H1 (cell line): ENCODE measurements around the gene RPL21. TPM values are rescaled to one million over a fixed set of nuclear protein-coding genes. Genes with fewer than 3 reads are reported as not detected.

Experiments
- CTCF ChIA-PET: fragments of 300-600 bp; sonication (Branson Sonifier 250); formaldehyde crosslinking; loops from one replicate; lab custom pipeline; 2021; ENCODE audit not compliant: partially characterized antibody; lab: Charles Lee
- POLR2A ChIA-PET: fragments of 300-600 bp; sonication (Branson Sonifier 250); formaldehyde crosslinking; loops from one replicate; lab custom pipeline; 2021; ENCODE audit warnings: inconsistent platforms; ENCODE audit not compliant: partially characterized antibody; lab: Charles Lee
- DNase-seq, 2 experiments: peaks; one replicate each; pipeline versions ENCODE4 v3.0.0 to v3.0.0-alpha.2; 2010 to 2022; ENCODE audit warnings: low spot score in 2 of 2, low read depth in 1 of 2, mixed read lengths in 1 of 2
- FAIRE-seq: peaks from 2 replicates; lab custom pipeline; 2011; peaks lifted over from hg19 to GRCh38; lab: Jason Lieb, UNC
- H2AFZ ChIP-seq: 2 replicates; pipeline ENCODE4 v1.8.1; 2012; ENCODE audit warnings: low read length, inconsistent platforms
- H2AK5ac ChIP-seq: 2 replicates; pipeline ENCODE4 v1.6.1; 2013; ENCODE audit warnings: low read depth, low read length
- H2BK120ac ChIP-seq: replicated peaks from 2 replicates; pipeline ENCODE3; 2013; ENCODE audit warnings: low read depth, low read length, inconsistent platforms
- H2BK12ac ChIP-seq: 2 replicates; pipeline ENCODE4 v1.6.1; 2013; ENCODE audit warnings: low read depth, low read length
- H2BK15ac ChIP-seq: 2 replicates; pipeline ENCODE4 v1.6.1; 2013; ENCODE audit warnings: low read length
- H2BK20ac ChIP-seq: 2 replicates; pipeline ENCODE4 v1.6.1; 2013; ENCODE audit warnings: low read length
- H2BK5ac ChIP-seq: 2 replicates; pipeline ENCODE4 v1.6.1; 2013; ENCODE audit warnings: low read depth, low read length
- H3K14ac ChIP-seq: 2 replicates; pipeline ENCODE4 v1.6.1; 2013; ENCODE audit warnings: inconsistent platforms; ENCODE audit not compliant: insufficient read length
- H3K18ac ChIP-seq: 2 replicates; pipeline ENCODE4 v1.6.1; 2013; ENCODE audit warnings: low read length; ENCODE audit errors: extremely low read depth
- H3K23ac ChIP-seq: 2 replicates; pipeline ENCODE4 v1.6.1; 2013; ENCODE audit warnings: inconsistent platforms; ENCODE audit not compliant: insufficient read length
- H3K23me2 ChIP-seq: 2 replicates; pipeline ENCODE4 v1.6.1; 2013; ENCODE audit warnings: low read depth, low read length
- H3K27ac ChIP-seq: 2 replicates; pipeline ENCODE4 v1.6.1; 2011; ENCODE audit warnings: low read depth, low read length, inconsistent platforms
- H3K27me3 ChIP-seq, 4 experiments: replicated peaks in 1 of 4; 1 replicate in 1 of 4; 2 replicates in 3 of 4; pipeline versions ENCODE4 v1.6.1 to v1.8.1; 2011 to 2013; ENCODE audit warnings: low read length in 3 of 4, mild to moderate bottlenecking in 3 of 4, inconsistent platforms in 2 of 4, mixed read lengths in 2 of 4, moderate library complexity in 1 of 4; ENCODE audit not compliant: control insufficient read depth in 3 of 4, insufficient read depth in 3 of 4; ENCODE audit errors: extremely low read depth in 1 of 4
- H3K36me3 ChIP-seq, 4 experiments: 2 replicates each; pipeline versions ENCODE4 v1.6.1 to v1.8.1; 2011 to 2013; ENCODE audit warnings: mild to moderate bottlenecking in 4 of 4, low read length in 3 of 4, moderate library complexity in 2 of 4, control low read depth in 1 of 4, inconsistent platforms in 1 of 4; ENCODE audit not compliant: insufficient read depth in 4 of 4, control insufficient read depth in 2 of 4
- H3K4ac ChIP-seq: replicated peaks from 2 replicates; pipeline ENCODE3; 2013; ENCODE audit warnings: low read length, low read depth, mixed read lengths, inconsistent platforms; ENCODE audit not compliant: insufficient read length
- H3K4me1 ChIP-seq, 4 experiments: replicated peaks in 1 of 4; 1 replicate in 1 of 4; 2 replicates in 3 of 4; pipeline versions ENCODE4 v1.6.1 to v1.8.1; 2011 to 2013; ENCODE audit warnings: low read length in 3 of 4, inconsistent platforms in 2 of 4, mixed read lengths in 1 of 4; ENCODE audit not compliant: insufficient read depth in 4 of 4, control insufficient read depth in 3 of 4
- H3K4me2 ChIP-seq, 2 experiments: 2 replicates each; pipeline versions ENCODE4 v1.6.1 to v1.8.1; 2011 to 2013; ENCODE audit warnings: low read depth in 2 of 2, low read length in 2 of 2, control low read depth in 1 of 2, inconsistent platforms in 1 of 2, mild to moderate bottlenecking in 1 of 2; ENCODE audit not compliant: insufficient read depth in 1 of 2
- H3K4me3 ChIP-seq, 4 experiments: fragments of 200-600, 300-600 bp in 1 of 4; sonication (generic), shearing (Covaris generic), sonication (Bioruptor Twin) in 1 of 4; 2 replicates each; pipeline versions ENCODE4 v1.5.1 to v1.8.1; 2011 to 2016; ENCODE audit warnings: low read length in 4 of 4, low read depth in 3 of 4, control low read depth in 2 of 4, inconsistent platforms in 2 of 4, mild to moderate bottlenecking in 2 of 4, mixed read lengths in 1 of 4, moderate library complexity in 1 of 4; ENCODE audit not compliant: insufficient read depth in 2 of 4; ENCODE audit errors: extremely low read depth in 1 of 4
- H3K56ac ChIP-seq: replicated peaks from 2 replicates; pipeline ENCODE3; 2013; ENCODE audit warnings: low read depth, mild to moderate bottlenecking, mixed read lengths, low read length, inconsistent platforms; ENCODE audit not compliant: insufficient read length
- H3K79me1 ChIP-seq: 2 replicates; pipeline ENCODE4 v1.6.1; 2013; ENCODE audit warnings: low read depth, low read length, control low read depth
- H3K79me2 ChIP-seq, 2 experiments: 2 replicates each; pipeline versions ENCODE4 v1.6.1 to v1.8.1; 2012 to 2013; ENCODE audit warnings: low read length in 2 of 2, mild to moderate bottlenecking in 2 of 2, inconsistent platforms in 1 of 2; ENCODE audit not compliant: insufficient read depth in 2 of 2, control insufficient read depth in 1 of 2
- H3K9ac ChIP-seq, 4 experiments: replicated peaks in 1 of 4; 1 replicate in 1 of 4; 2 replicates in 3 of 4; pipeline versions ENCODE4 v1.6.1 to v1.8.1; 2011 to 2013; ENCODE audit warnings: low read depth in 3 of 4, low read length in 3 of 4, control low read depth in 2 of 4, mild to moderate bottlenecking in 2 of 4, moderate library complexity in 2 of 4, inconsistent platforms in 1 of 4; ENCODE audit errors: extremely low read depth in 1 of 4
- H3K9me3 ChIP-seq, 2 experiments: 2 replicates each; pipeline versions ENCODE4 v1.6.1 to v1.8.1; 2012 to 2013; ENCODE audit warnings: mild to moderate bottlenecking in 2 of 2, moderate library complexity in 2 of 2, control low read depth in 1 of 2, inconsistent platforms in 1 of 2, low read depth in 1 of 2, low read length in 1 of 2, mixed read lengths in 1 of 2; ENCODE audit not compliant: insufficient read depth in 2 of 2
- H4K20me1 ChIP-seq, 2 experiments: replicated peaks in 1 of 2; 2 replicates each; pipeline versions ENCODE3 to v1.8.1; 2011 to 2013; ENCODE audit warnings: inconsistent platforms in 2 of 2, low read length in 2 of 2, mild to moderate bottlenecking in 1 of 2; ENCODE audit not compliant: insufficient read depth in 2 of 2, control insufficient read depth in 1 of 2
- H4K5ac ChIP-seq: 2 replicates; pipeline ENCODE4 v1.6.1; 2013; ENCODE audit warnings: low read length, low read depth, mixed read lengths, inconsistent platforms; ENCODE audit not compliant: insufficient read length
- H4K8ac ChIP-seq: 2 replicates; pipeline ENCODE4 v1.8.0; 2013; ENCODE audit warnings: mild to moderate bottlenecking, moderate library complexity, low read length, inconsistent platforms; ENCODE audit not compliant: insufficient read depth; ENCODE audit errors: extremely low read depth
- H4K91ac ChIP-seq: replicated peaks from 2 replicates; pipeline ENCODE3; 2013; ENCODE audit warnings: low read length, mixed read lengths, inconsistent platforms; ENCODE audit not compliant: insufficient read length
- BCL11A ChIP-seq, 2 experiments: IDR thresholded peaks; one replicate each; pipeline ENCODE4 v1.6.1; 2011; ENCODE audit warnings: low read depth in 2 of 2, low read length in 2 of 2, mild to moderate bottlenecking in 2 of 2
- CHD1 ChIP-seq: IDR thresholded peaks from 2 replicates; pipeline ENCODE4 v1.6.1; 2012; ENCODE audit warnings: low read depth, low read length, improper control_type of control experiment
- EGR1 ChIP-seq: IDR thresholded peaks from 2 replicates; pipeline ENCODE4 v1.6.1; 2011; ENCODE audit warnings: low read depth, low read length, borderline replicate concordance
- EZH2 ChIP-seq: fragments of 200-600 bp; sonication (generic); IDR thresholded peaks from 2 replicates; pipeline ENCODE4 v1.7.1; 2012; ENCODE audit warnings: low read depth, mild to moderate bottlenecking, moderate library complexity, low read length, inconsistent platforms; ENCODE audit not compliant: severe bottlenecking
- RAD21 ChIP-seq, 2 experiments: IDR thresholded peaks in 1 of 2; conservative IDR thresholded peaks in 1 of 2; 2 replicates each; pipeline ENCODE4 v1.6.1; 2011; ENCODE audit warnings: low read depth in 2 of 2, low read length in 2 of 2, improper control_type of control experiment in 1 of 2, inconsistent platforms in 1 of 2, mild to moderate bottlenecking in 1 of 2, moderate library complexity in 1 of 2
- RNF2 ChIP-seq: fragments of 200-900, 300-1000 bp; sonication (generic); IDR thresholded peaks from 2 replicates; pipeline ENCODE4 v1.7.1; 2016; ENCODE audit warnings: borderline replicate concordance, low read depth, mild to moderate bottlenecking, antibody characterized with exemption, low read length; ENCODE audit not compliant: poor library complexity, severe bottlenecking; ENCODE audit errors: missing control alignments
- SIN3A ChIP-seq, 2 experiments: IDR thresholded peaks in 1 of 2; conservative IDR thresholded peaks in 1 of 2; 2 replicates each; pipeline ENCODE4 v1.6.1; 2011 to 2012; ENCODE audit warnings: low read length in 2 of 2, improper control_type of control experiment in 1 of 2, low read depth in 1 of 2, mild to moderate bottlenecking in 1 of 2
- SP1 ChIP-seq: IDR thresholded peaks from 2 replicates; pipeline ENCODE4 v1.6.1; 2011; ENCODE audit warnings: low read depth, low read length
- TEAD4 ChIP-seq: IDR thresholded peaks from 2 replicates; pipeline ENCODE4 v1.6.1; 2012; ENCODE audit warnings: low read depth, low read length, inconsistent platforms, mixed read lengths
- ZNF274 ChIP-seq: IDR thresholded peaks from 2 replicates; pipeline ENCODE4 v1.7.0; 2012; ENCODE audit warnings: low read length, borderline replicate concordance; ENCODE audit errors: extremely low read depth
- WGBS, 2 experiments: shearing (Covaris generic) in 1 of 2; methylation state at CpG; one replicate each; pipeline versions ENCODE4 v1.1.6 to v1.1.7; 2013 to 2015; ENCODE audit warnings: low lambda C conversion rate in 2 of 2, mixed read lengths in 2 of 2, inconsistent platforms in 1 of 2, low coverage in 1 of 2, missing lambda C conversion rate in 1 of 2; ENCODE audit not compliant: insufficient replicate concordance in 2 of 2, insufficient coverage in 1 of 2, insufficient read length in 1 of 2; ENCODE audit errors: extremely low coverage in 1 of 2, missing lambda C conversion rate in 1 of 2; 5-methylcytosine and 5-hydroxymethylcytosine counted together
- polyA plus RNA-seq, 7 experiments: library from polyadenylated mRNA; depleted of rRNA in 3 of 7; stranded (reverse) in 5 of 7; unstranded in 2 of 7; fragments of >200 nt in 5 of 7; fragments of 200-250 nt in 2 of 7; gene quantifications; 1 replicate in 5 of 7; 2 replicates in 1 of 7; 4 replicates in 1 of 7; pipeline versions ENCODE4 v1.2.1 to v1.2.3, GENCODE V29; 2011 to 2013; ENCODE audit warnings: missing spikeins in 2 of 7, mixed read lengths in 2 of 7
- total RNA-seq: library from RNA; stranded (reverse); fragmentation: NEBNext Ultra II Directional; extraction: Animal tissue kit (Norgen Biotek cat#: 25700); gene quantifications from 2 replicates; pipeline ENCODE4 v1.2.1, GENCODE V29; 2021
- TF ChIP-seq, protein P1 (sequence below): IDR thresholded peaks from 2 replicates; pipeline ENCODE4 v1.6.1; 2012; ENCODE audit warnings: inconsistent platforms
- TF ChIP-seq, protein P2 (sequence below): IDR thresholded peaks from 2 replicates; pipeline ENCODE4 v1.6.1; 2011; ENCODE audit warnings: low read depth, mild to moderate bottlenecking, low read length; ENCODE audit not compliant: insufficient read depth

RPL21 gene
- total and polyA plus RNA-seq, 2 of the 8 experiments (the other 6 are each of a cell fraction or from before 2014, with no cell fraction given): 624 to 1,283 TPM

DNA sequence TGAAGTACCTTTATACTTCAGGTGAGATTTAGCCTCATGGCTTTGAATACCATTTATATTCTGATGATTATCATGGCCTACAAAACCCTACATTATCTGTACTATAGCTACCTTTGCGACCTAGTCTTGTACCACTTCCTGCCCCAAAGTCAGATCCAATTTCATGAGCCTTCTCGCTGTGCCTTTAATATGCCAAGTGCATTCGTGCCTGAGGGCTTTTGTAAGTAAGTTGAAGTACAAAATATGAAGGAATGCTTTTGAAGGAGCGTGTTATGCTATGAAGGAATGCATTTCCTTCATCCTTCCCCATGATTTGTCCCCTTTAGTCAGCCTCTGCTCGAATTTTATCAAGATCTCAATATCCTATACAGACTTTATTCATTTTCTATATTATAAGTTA lies 10.0 kb downstream of the RPL21 start:
- H3K23me2 ChIP-seq: no peaks in the 10 kb centered on the region
- ChIA-PET CTCF (no interaction called here), POLR2A (interaction anchor here (0.7 to 15.4 kb wide), 4 partner anchors 5 to 53 kb away, joined by 3 to 197 read pairs (median 8); partner anchors contain the start of gene RPL21)
- H2BK5ac ChIP-seq: no peak overlapping the region
- H2AFZ ChIP-seq: no peak overlapping the region
- H3K79me1 ChIP-seq: no peaks in the 10 kb centered on the region
- H3K27me3 ChIP-seq: no peaks in the 10 kb centered on the region
- no peak overlapping the region for H4K8ac ChIP-seq
- no peak overlapping the region for H3K4me3 ChIP-seq
- FAIRE-seq: no peak
- no peak overlapping the region for H3K9ac ChIP-seq
- no peak overlapping the region for H3K4ac ChIP-seq
- H2BK20ac ChIP-seq: no peak overlapping the region
- H2AK5ac ChIP-seq: no peak overlapping the region
- no peak overlapping the region for H4K5ac ChIP-seq
- no peak overlapping the region for H2BK12ac ChIP-seq
- H3K18ac ChIP-seq: no peak overlapping the region
- no peak for DNase-seq
- no peak overlapping the region for H3K14ac ChIP-seq
- no peak overlapping the region for H3K4me2 ChIP-seq
- H4K91ac ChIP-seq: no peak overlapping the region
- H3K79me2 ChIP-seq: peaks cover 0 to 2% of the 10 kb centered on the region in 2 experiments; a peak in 2 of 4 replicates
- H3K4me1 ChIP-seq: peaks cover 0 to 2% (median under 1%) of the 10 kb centered on the region in 4 experiments; a peak in 5 of 7 replicates
- no peak overlapping the region for H3K23ac ChIP-seq
- H4K20me1 ChIP-seq: peaks cover 3 to 5% of the 10 kb centered on the region in 2 experiments
- TF ChIP-seq TEAD4: no peak
- no peak for TF ChIP-seq CHD1
- no peak for TF ChIP-seq SIN3A (conservative IDR thresholded peaks at IDR 0.05 in 1 of 2, IDR thresholded peaks at IDR 0.05 in 1 of 2; ENCODE audit: low read depth in 1 of 2, low read length in 2 of 2)
- no peak for TF ChIP-seq RNF2
- no peak for TF ChIP-seq BCL11A (IDR thresholded peaks at IDR 0.05; ENCODE audit: low read depth in 2 of 2, low read length in 2 of 2)
- TF ChIP-seq SP1: no peak
- TF ChIP-seq, protein P1, sequence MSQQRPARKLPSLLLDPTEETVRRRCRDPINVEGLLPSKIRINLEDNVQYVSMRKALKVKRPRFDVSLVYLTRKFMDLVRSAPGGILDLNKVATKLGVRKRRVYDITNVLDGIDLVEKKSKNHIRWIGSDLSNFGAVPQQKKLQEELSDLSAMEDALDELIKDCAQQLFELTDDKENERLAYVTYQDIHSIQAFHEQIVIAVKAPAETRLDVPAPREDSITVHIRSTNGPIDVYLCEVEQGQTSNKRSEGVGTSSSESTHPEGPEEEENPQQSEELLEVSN: no peak
- TF ChIP-seq ZNF274: no peak
- TF ChIP-seq EGR1: no peak
- no peak for TF ChIP-seq RAD21 (IDR thresholded peaks at IDR 0.05 in 1 of 2, conservative IDR thresholded peaks at IDR 0.05 in 1 of 2; ENCODE audit: low read depth in 2 of 2, low read length in 2 of 2)
- no peak for TF ChIP-seq EZH2
- TF ChIP-seq, protein P2, sequence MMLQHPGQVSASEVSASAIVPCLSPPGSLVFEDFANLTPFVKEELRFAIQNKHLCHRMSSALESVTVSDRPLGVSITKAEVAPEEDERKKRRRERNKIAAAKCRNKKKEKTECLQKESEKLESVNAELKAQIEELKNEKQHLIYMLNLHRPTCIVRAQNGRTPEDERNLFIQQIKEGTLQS: no peak
- H2BK15ac ChIP-seq: no peak overlapping the region
- H3K9me3 ChIP-seq: no peaks in the 10 kb centered on the region
- H3K56ac ChIP-seq: no peak overlapping the region
- H3K27ac ChIP-seq: no peak overlapping the region
- peaks cover 3 to 32% (median 21%) of the 10 kb centered on the region in 4 experiments for H3K36me3 ChIP-seq
- no peak overlapping the region for H2BK120ac ChIP-seq
- WGBS, 2 experiments: 81% methylated on average over 5 of the region's 5 CpGs; no CpG with 5 or more reads in 1 of the 2 experiments
